ENCODE data around the gene HEPH.
A peak's percentile ranks its signal among the peaks of the same experiment; 100 is the strongest.

HEPH gene

GRCh38 chrX:66164470-66164869 is 423 bp downstream of the HEPH start:
- Histone ChIP-seq H3K36me3 (ENCODE audit: control insufficient read depth in 1 of 2, insufficient read depth in 2 of 2, low read length in 2 of 2) (no peaks in the 10 kb centered on the region), H3K4me3 (ENCODE audit: low read depth in 1 of 2, low read length in 2 of 2) (peak overlapping the region; percentile 62 to 74), H3K4me1 (ENCODE audit: control insufficient read depth in 1 of 2, insufficient read depth in 2 of 2, low read length in 2 of 2) (peaks cover 0 to 2% of the 10 kb centered on the region in 2 donors), H3K9me3 (ENCODE audit: control insufficient read depth in 1 of 2, low read length in 2 of 2) (no peaks in the 10 kb centered on the region), H3K27me3 (ENCODE audit: low read depth, low read length) (no peaks in the 10 kb centered on the region), H3K27ac (ENCODE audit: low read length) (peak overlapping the region; percentile 70)

DNA sequence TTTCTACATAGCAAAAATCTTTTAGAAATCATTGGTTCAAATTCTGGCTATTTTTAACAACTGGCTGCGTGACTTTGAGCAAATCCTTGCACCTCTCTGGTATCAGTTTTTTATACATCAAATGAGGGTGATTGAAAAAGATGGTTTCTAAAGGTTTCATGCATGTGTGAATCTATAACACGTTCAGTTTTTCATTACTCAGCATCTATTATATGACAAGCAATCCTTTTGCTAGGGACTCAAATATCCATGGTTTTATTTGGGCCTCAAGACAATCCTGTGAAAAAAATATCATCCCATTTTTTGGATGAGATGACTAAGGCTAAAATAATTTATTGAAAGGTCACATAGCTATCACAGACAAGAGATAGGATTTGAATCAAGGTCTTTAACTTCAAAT is 884 bp downstream of the HEPH start:
- Histone ChIP-seq H3K27me3 (ENCODE audit: low read depth, low read length) (no peaks in the 10 kb centered on the region), H3K4me3 (ENCODE audit: low read depth in 1 of 2, low read length in 2 of 2) (peak overlapping the region; percentile 62 to 74), H3K36me3 (ENCODE audit: control insufficient read depth in 1 of 2, insufficient read depth in 2 of 2, low read length in 2 of 2) (no peaks in the 10 kb centered on the region), H3K27ac (ENCODE audit: low read length) (peak overlapping the region; percentile 70), H3K9me3 (ENCODE audit: control insufficient read depth in 1 of 2, low read length in 2 of 2) (no peaks in the 10 kb centered on the region), H3K4me1 (ENCODE audit: control insufficient read depth in 1 of 2, insufficient read depth in 2 of 2, low read length in 2 of 2) (peaks cover 0 to 3% of the 10 kb centered on the region in 2 donors)

DNA sequence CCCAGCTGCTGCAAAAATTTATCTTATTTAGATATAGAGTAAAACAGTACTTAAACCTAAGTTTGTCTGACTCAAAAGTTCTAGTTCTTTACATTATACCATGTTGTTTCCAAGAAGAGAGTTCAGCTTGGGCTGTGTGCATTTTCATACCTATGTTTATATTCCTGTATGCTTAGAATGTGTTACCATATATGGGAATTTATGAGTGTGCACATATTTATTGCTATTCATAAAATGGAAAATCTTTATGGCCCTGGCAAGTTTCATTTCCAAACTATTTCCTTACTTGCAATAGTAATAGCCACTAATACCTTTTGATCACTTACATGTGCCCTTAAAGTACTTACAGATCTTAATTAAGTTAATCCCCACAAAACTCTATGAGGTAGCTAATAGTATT is 2.6 kb downstream of the HEPH start:
- H3K27me3 ChIP-seq (ENCODE audit: low read depth, low read length), result no peaks in the 10 kb centered on the region
- no peaks in the 10 kb centered on the region for H3K36me3 ChIP-seq (ENCODE audit: control insufficient read depth in 1 of 2, insufficient read depth in 2 of 2, low read length in 2 of 2)
- H3K27ac ChIP-seq (ENCODE audit: low read length), result peak overlapping the region; percentile 28
- peaks cover 0 to 3% of the 10 kb centered on the region in 2 donors for H3K4me1 ChIP-seq (ENCODE audit: control insufficient read depth in 1 of 2, insufficient read depth in 2 of 2, low read length in 2 of 2)
- no peaks in the 10 kb centered on the region for H3K9me3 ChIP-seq (ENCODE audit: control insufficient read depth in 1 of 2, low read length in 2 of 2)
- H3K4me3 ChIP-seq (ENCODE audit: low read depth in 1 of 2, low read length in 2 of 2), result peak overlapping the region; percentile 14 to 18

- H3K9me3 ChIP-seq (ENCODE audit: control insufficient read depth in 1 of 2, low read length in 2 of 2), result no peaks in the 10 kb centered on the region
- H3K27me3 ChIP-seq (ENCODE audit: low read depth, low read length), result no peaks in the 10 kb centered on the region
- H3K4me3 ChIP-seq (ENCODE audit: low read depth in 1 of 2, low read length in 2 of 2), result peak overlapping the region; percentile 14 to 18
- H3K36me3 ChIP-seq (ENCODE audit: control insufficient read depth in 1 of 2, insufficient read depth in 2 of 2, low read length in 2 of 2), result peaks cover 0 to 2% of the 10 kb centered on the region in 2 donors
- H3K4me1 ChIP-seq (ENCODE audit: control insufficient read depth in 1 of 2, insufficient read depth in 2 of 2, low read length in 2 of 2), result peaks cover 0 to 3% of the 10 kb centered on the region in 2 donors
- H3K27ac ChIP-seq (ENCODE audit: low read length), result peak overlapping the region; percentile 28
Measured at GRCh38 chrX:66167431-66167830, 3.4 kb downstream of the HEPH start.

DNA sequence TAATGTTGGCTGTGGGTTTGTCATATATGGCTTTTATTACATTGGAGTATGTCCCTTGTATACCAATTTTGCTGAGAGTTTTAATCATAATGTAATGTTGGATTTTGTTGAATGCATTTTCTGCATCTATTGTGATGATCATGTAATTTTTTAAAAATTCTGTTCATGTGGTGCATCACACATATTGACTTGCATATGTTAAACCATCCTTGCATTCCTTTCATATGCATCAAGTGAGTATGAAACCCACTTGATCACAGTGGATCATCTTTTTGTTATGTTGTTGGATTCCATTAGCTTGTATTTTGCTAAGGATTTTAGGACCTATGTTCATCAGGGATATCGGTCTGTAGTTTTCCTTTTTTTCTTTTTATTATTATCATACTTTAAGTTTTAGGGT is 12.1 kb downstream of the HEPH start:
- no peak overlapping the region for H3K27ac ChIP-seq (ENCODE audit: low read length)
- H3K36me3 ChIP-seq (ENCODE audit: control insufficient read depth in 1 of 2, insufficient read depth in 2 of 2, low read length in 2 of 2), result peaks cover 4 to 31% of the 10 kb centered on the region in 2 donors
- H3K4me1 ChIP-seq (ENCODE audit: control insufficient read depth in 1 of 2, insufficient read depth in 2 of 2, low read length in 2 of 2), result no peaks in the 10 kb centered on the region
- H3K4me3 ChIP-seq (ENCODE audit: low read depth in 1 of 2, low read length in 2 of 2), result no peak overlapping the region
- peaks cover 0 to 10% of the 10 kb centered on the region in 2 donors for H3K9me3 ChIP-seq (ENCODE audit: control insufficient read depth in 1 of 2, low read length in 2 of 2)
- H3K27me3 ChIP-seq (ENCODE audit: low read depth, low read length), result no peaks in the 10 kb centered on the region

GRCh38 chrX:66191563-66191962 is 27.5 kb downstream of the HEPH start:
- Histone ChIP-seq H3K4me3 (ENCODE audit: low read depth in 1 of 2, low read length in 2 of 2) (no peak overlapping the region), H3K9me3 (ENCODE audit: control insufficient read depth in 1 of 2, low read length in 2 of 2) (no peaks in the 10 kb centered on the region), H3K36me3 (ENCODE audit: control insufficient read depth in 1 of 2, insufficient read depth in 2 of 2, low read length in 2 of 2) (peaks cover 4 to 44% of the 10 kb centered on the region in 2 donors), H3K27me3 (ENCODE audit: low read depth, low read length) (no peaks in the 10 kb centered on the region), H3K4me1 (ENCODE audit: control insufficient read depth in 1 of 2, insufficient read depth in 2 of 2, low read length in 2 of 2) (no peaks in the 10 kb centered on the region), H3K27ac (ENCODE audit: low read length) (no peak overlapping the region)

DNA sequence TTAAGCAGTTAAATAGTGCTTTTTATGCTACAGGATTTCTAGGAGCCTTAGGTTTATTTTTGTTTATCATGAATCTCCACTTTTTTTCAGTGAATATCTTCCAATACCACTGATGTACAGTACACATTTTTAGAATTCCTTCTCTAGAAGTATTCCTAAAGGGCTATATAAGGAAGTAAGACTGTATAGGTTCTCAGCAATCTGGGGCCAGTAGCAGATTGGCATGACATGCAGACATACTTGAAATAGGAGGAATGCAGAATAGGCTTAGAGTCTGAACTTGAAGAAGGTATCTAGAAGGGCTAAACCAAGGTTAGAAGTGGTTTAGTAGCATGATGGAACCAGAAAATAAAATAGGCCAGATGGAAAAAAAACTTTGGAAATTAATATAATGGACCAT is 29.8 kb downstream of the HEPH start:
- no peaks in the 10 kb centered on the region for H3K9me3 ChIP-seq (ENCODE audit: control insufficient read depth in 1 of 2, low read length in 2 of 2)
- H3K27me3 ChIP-seq (ENCODE audit: low read depth, low read length), result no peaks in the 10 kb centered on the region
- H3K36me3 ChIP-seq (ENCODE audit: control insufficient read depth in 1 of 2, insufficient read depth in 2 of 2, low read length in 2 of 2), result peaks cover 4 to 49% of the 10 kb centered on the region in 2 donors
- no peak overlapping the region for H3K4me3 ChIP-seq (ENCODE audit: low read depth in 1 of 2, low read length in 2 of 2)
- no peaks in the 10 kb centered on the region for H3K4me1 ChIP-seq (ENCODE audit: control insufficient read depth in 1 of 2, insufficient read depth in 2 of 2, low read length in 2 of 2)
- no peak overlapping the region for H3K27ac ChIP-seq (ENCODE audit: low read length)

GRCh38 chrX:66200050-66200664 is 36.1 kb downstream of the HEPH start:
- H3K9me3 ChIP-seq (ENCODE audit: control insufficient read depth in 1 of 2, low read length in 2 of 2), result no peaks in the 10 kb centered on the region
- no peaks in the 10 kb centered on the region for H3K27me3 ChIP-seq (ENCODE audit: low read depth, low read length)
- H3K27ac ChIP-seq (ENCODE audit: low read length), result no peak overlapping the region
- peaks cover 0 to 10% of the 10 kb centered on the region in 2 donors for H3K36me3 ChIP-seq (ENCODE audit: control insufficient read depth in 1 of 2, insufficient read depth in 2 of 2, low read length in 2 of 2)
- peaks cover 0 to 4% of the 10 kb centered on the region in 2 donors for H3K4me1 ChIP-seq (ENCODE audit: control insufficient read depth in 1 of 2, insufficient read depth in 2 of 2, low read length in 2 of 2)
- no peak overlapping the region for H3K4me3 ChIP-seq (ENCODE audit: low read depth in 1 of 2, low read length in 2 of 2)

- Histone ChIP-seq H3K36me3 (ENCODE audit: control insufficient read depth in 1 of 2, insufficient read depth in 2 of 2, low read length in 2 of 2) (peaks cover 0 to 10% of the 10 kb centered on the region in 2 donors), H3K4me3 (ENCODE audit: low read depth in 1 of 2, low read length in 2 of 2) (no peak overlapping the region), H3K27me3 (ENCODE audit: low read depth, low read length) (no peaks in the 10 kb centered on the region), H3K9me3 (ENCODE audit: control insufficient read depth in 1 of 2, low read length in 2 of 2) (no peaks in the 10 kb centered on the region), H3K27ac (ENCODE audit: low read length) (no peak overlapping the region), H3K4me1 (ENCODE audit: control insufficient read depth in 1 of 2, insufficient read depth in 2 of 2, low read length in 2 of 2) (peaks cover 0 to 4% of the 10 kb centered on the region in 2 donors)
Measured at GRCh38 chrX:66200855-66201795, 37.1 kb downstream of the HEPH start.

GRCh38 chrX:66203114-66203513 is 39.1 kb downstream of the HEPH start:
- Histone ChIP-seq H3K36me3 (ENCODE audit: control insufficient read depth in 1 of 2, insufficient read depth in 2 of 2, low read length in 2 of 2) (peaks cover 0 to 2% of the 10 kb centered on the region in 2 donors), H3K9me3 (ENCODE audit: control insufficient read depth in 1 of 2, low read length in 2 of 2) (no peaks in the 10 kb centered on the region), H3K27me3 (ENCODE audit: low read depth, low read length) (no peaks in the 10 kb centered on the region), H3K27ac (ENCODE audit: low read length) (no peak overlapping the region), H3K4me3 (ENCODE audit: low read depth in 1 of 2, low read length in 2 of 2) (no peak overlapping the region), H3K4me1 (ENCODE audit: control insufficient read depth in 1 of 2, insufficient read depth in 2 of 2, low read length in 2 of 2) (peaks cover 0 to 4% of the 10 kb centered on the region in 2 donors)

DNA sequence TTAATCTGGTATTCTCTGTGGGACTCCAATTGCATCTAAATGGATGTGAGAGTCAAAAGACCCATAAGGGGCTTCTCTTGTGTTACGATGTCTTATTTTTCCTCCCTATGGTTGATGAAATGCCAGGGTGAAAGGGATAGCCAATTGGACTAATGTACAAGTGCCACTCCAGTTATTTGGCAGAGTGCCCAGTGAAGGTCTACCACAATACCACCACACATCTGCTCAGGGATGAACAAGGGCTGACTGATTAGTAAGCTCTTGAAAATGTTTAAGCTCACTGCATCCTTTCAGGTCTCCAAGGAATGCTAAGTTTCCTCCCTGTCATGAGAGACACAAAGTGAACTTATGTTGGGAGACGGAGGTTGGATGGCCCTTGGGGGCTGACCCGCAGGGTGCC is 57.8 kb downstream of the HEPH start:
- H3K4me1 ChIP-seq (ENCODE audit: control insufficient read depth in 1 of 2, insufficient read depth in 2 of 2, low read length in 2 of 2), result no peaks in the 10 kb centered on the region
- H3K36me3 ChIP-seq (ENCODE audit: control insufficient read depth in 1 of 2, insufficient read depth in 2 of 2, low read length in 2 of 2), result no peaks in the 10 kb centered on the region
- H3K9me3 ChIP-seq (ENCODE audit: control insufficient read depth in 1 of 2, low read length in 2 of 2), result no peaks in the 10 kb centered on the region
- H3K27me3 ChIP-seq (ENCODE audit: low read depth, low read length), result no peaks in the 10 kb centered on the region
- no peak overlapping the region for H3K27ac ChIP-seq (ENCODE audit: low read length)
- no peak overlapping the region for H3K4me3 ChIP-seq (ENCODE audit: low read depth in 1 of 2, low read length in 2 of 2)

Measured in muscle layer of duodenum (tissue), 2 donors.